Measurements from ENCODE around the gene CCDC24. TPM values are rescaled to one million over a fixed set of nuclear protein-coding genes. Genes with fewer than 3 reads are reported as not detected.
A peak's percentile ranks its signal among the peaks of the same experiment; 100 is the strongest.

CCDC24 gene
- total and polyA plus RNA-seq, 7 donors: 0.83 to 3.9 (median 1.7) TPM

GRCh38 chr1:43999455-43999854, 8.1 kb downstream of the CCDC24 start:
- TF ChIP-seq CTCF (IDR thresholded peaks at IDR 0.05): no peak
- H3K27me3 ChIP-seq (ENCODE audit: insufficient read depth in 3 of 3, low read length in 2 of 3): no peaks in the 10 kb centered on the region
- H3K4me3 ChIP-seq: no peak overlapping the region
- H3K27ac ChIP-seq: no peak overlapping the region
- H3K9me3 ChIP-seq: no peaks in the 10 kb centered on the region
- no peaks in the 10 kb centered on the region for H3K36me3 ChIP-seq (ENCODE audit: insufficient read depth in 1 of 2, low read depth in 1 of 2)
- no peaks in the 10 kb centered on the region for H3K4me1 ChIP-seq
- 40 to 53% (median 44%) methylated on average over 8 of the region's 8 CpGs for WGBS, 3 donors
- DNase-seq (no peak), ATAC-seq (no peak)
- intact Hi-C loops (cut with DNase I): no loop called here

GRCh38 chr1:44000122-44000665, 8.8 kb downstream of the CCDC24 start:
- H3K4me3 ChIP-seq: no peak overlapping the region
- 84 to 88% (median 86%) methylated on average over 8 of the region's 8 CpGs for WGBS, 3 donors
- intact Hi-C loops (cut with DNase I): loop anchor here (5.0 to 10.0 kb wide), 2 partner anchors 37 to 595 kb away; no protein-coding TSS in a partner anchor
- DNase-seq (peak in 1 of 2 donors; percentile 42), ATAC-seq (no peak)
- TF ChIP-seq CTCF (IDR thresholded peaks at IDR 0.05): no peak
- H3K36me3 ChIP-seq (ENCODE audit: insufficient read depth in 1 of 2, low read depth in 1 of 2): no peaks in the 10 kb centered on the region
- H3K27ac ChIP-seq: no peak overlapping the region
- no peaks in the 10 kb centered on the region for H3K9me3 ChIP-seq
- no peaks in the 10 kb centered on the region for H3K27me3 ChIP-seq (ENCODE audit: insufficient read depth in 3 of 3, low read length in 2 of 3)
- no peaks in the 10 kb centered on the region for H3K4me1 ChIP-seq

- intact Hi-C loops (cut with DNase I): loop anchor here (5.0 to 10.0 kb wide), 2 partner anchors 35 to 593 kb away; no protein-coding TSS in a partner anchor
- WGBS, 3 donors: 77 to 96% (median 82%) methylated on average over 8 of the region's 8 CpGs
Measured at GRCh38 chr1:44002165-44002564, 10.8 kb downstream of the CCDC24 start.

GRCh38 chr1:44002606-44003157, 11.3 kb downstream of the CCDC24 start:
- intact Hi-C loops (cut with DNase I): loop anchor here (5.0 to 10.0 kb wide), 2 partner anchors 35 to 592 kb away; no protein-coding TSS in a partner anchor
- H3K9me3 ChIP-seq: no peaks in the 10 kb centered on the region

More at GRCh38 chr1:44002165-44002564, 10.8 kb downstream of the CCDC24 start:
- DNase-seq: no peak
- H3K27ac ChIP-seq: no peak overlapping the region
- no peaks in the 10 kb centered on the region for H3K27me3 ChIP-seq (ENCODE audit: insufficient read depth in 3 of 3, low read length in 2 of 3)
- peaks cover 4% of the 10 kb centered on the region for H3K4me1 ChIP-seq
- H3K36me3 ChIP-seq (ENCODE audit: insufficient read depth in 1 of 2, low read depth in 1 of 2): no peaks in the 10 kb centered on the region
- ATAC-seq: no peak
- no peaks in the 10 kb centered on the region for H3K9me3 ChIP-seq
- H3K4me3 ChIP-seq: no peak overlapping the region
- TF ChIP-seq CTCF (IDR thresholded peaks at IDR 0.05): no peak

More at GRCh38 chr1:44002606-44003157, 11.3 kb downstream of the CCDC24 start:
- peaks cover 4% of the 10 kb centered on the region for H3K4me1 ChIP-seq
- WGBS, 3 donors: 77 to 79% (median 78%) methylated on average over 14 of the region's 14 CpGs
- no peak overlapping the region for H3K4me3 ChIP-seq
- no peaks in the 10 kb centered on the region for H3K36me3 ChIP-seq (ENCODE audit: insufficient read depth in 1 of 2, low read depth in 1 of 2)
- no peak for TF ChIP-seq CTCF (IDR thresholded peaks at IDR 0.05)
- no peak for ATAC-seq
- no peak overlapping the region for H3K27ac ChIP-seq
- no peak for DNase-seq
- no peaks in the 10 kb centered on the region for H3K27me3 ChIP-seq (ENCODE audit: insufficient read depth in 3 of 3, low read length in 2 of 3)

All from psoas muscle (tissue), 8 donors.